CD4-positive, alpha-beta T cell treated with Interleukin-17A for 1 hour (primary cell): ENCODE results near the gene TFCP2L1.

ENCODE experiments used
- DNase-seq: peaks from one replicate; pipeline ENCODE4 v3.0.0-alpha.2; 2020

The TFCP2L1 gene

GRCh38 chr2:121192576-121192975 lies 92.4 kb downstream of the TFCP2L1 start:
- no peak for DNase-seq

GRCh38 chr2:121191191-121192170 lies 93.5 kb downstream of the TFCP2L1 start:
- no peak for DNase-seq

DNA sequence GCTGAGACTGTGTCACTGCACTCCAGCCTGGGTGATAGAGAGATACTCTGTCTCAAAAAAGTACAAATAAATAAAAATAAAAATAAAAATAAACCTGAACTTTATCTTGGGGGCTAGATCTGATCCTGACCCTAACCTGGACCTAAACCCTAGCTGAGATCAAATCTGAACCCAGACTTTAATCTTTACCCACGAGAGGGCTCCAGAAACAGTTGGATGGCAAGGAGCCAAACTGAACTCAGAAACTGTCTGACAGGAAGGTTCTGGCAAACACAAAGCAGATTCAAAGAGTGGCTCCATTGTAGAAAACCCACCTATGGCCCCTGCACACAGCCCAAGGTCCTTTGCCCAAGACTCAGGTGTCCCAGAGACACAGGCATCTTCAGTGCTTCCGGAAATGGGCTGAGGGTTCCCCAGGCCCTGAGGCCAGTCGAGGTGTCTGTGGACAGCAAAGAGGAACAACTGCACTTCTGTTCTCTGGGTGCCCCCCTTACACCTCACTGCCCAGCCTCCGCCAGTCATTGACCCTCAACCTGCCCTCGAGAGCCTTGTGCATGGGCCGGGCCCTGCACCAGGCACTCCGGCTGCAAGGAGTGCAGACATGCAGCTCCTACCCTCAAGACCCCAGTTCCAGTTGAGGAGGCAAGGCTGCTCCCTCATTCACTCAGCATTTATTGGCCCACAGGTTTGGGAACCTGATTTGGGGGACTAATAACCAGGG lies 95.2 kb downstream of the TFCP2L1 start:
- no peak for DNase-seq

DNA sequence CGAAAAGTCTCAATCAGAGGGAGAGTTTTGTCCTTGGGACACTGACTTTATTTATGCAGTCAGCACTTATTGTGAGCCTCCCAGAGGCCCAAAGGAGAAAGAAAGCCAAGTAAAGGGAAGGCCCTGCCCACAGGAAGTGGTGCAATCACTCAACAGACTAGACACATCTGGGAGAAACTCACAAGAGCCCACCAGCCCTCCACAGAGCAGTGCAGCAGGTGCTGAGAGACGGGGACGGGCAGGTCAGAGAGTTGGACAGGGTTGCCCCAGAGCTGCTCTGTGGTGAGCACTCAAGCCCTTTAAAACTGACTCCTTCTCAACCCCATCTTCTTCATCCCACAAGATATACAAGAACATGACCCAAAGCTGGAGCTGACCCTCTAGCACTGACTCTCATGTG lies 96.0 kb downstream of the TFCP2L1 start:
- DNase-seq, result no peak

DNA sequence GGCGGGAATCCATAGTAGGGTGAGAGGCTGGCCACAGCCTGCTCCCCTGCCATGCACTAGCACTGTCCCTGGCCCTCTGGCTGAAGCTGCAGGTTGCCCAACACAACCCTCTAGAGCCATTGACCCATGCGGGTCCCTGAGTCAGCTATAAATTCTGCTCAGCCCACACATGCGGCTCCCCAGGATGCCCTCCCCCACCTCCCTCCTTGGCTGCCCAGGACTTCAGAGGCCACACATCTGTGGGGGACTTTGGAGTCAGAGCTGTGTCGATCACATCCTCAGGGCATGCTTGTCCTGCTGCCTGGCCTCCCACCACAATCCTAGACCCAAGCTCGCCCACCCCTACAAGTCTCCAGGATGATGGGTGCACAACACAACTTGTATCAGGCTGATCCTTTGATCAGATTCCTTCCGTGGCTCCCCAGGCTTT lies 97.0 kb downstream of the TFCP2L1 start:
- no peak for DNase-seq

DNA sequence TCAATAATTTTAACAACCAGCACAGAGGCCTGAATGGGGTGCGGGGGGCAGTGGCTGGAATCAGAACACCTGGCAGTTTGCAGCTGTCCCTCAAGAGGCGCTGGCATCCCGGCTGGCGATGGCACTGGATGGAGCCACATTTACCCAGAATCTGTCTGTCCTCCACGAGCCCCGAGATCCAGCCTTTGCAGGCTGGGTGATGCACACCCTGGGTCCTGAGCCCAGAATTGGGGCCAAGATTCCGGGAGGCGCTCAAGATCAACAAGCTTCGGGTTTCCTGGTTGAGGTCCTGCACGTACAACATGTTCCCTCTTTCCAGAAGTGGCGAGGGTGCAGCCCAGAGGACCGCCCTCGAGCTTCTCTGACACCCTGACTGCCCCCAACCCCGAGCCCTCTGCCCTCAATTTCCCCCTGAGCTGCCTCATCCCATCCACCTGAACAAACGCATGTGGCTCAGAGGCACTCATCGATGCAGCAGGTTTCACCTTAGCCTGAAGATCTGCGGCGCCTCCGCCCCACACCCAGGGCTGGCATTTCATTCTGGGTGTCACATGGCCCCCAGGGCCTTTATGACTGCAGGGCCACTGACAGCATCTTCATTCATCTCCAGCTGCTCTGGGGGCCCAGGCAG lies 97.5 kb downstream of the TFCP2L1 start:
- no peak for DNase-seq

GRCh38 chr2:121186261-121186660 lies 98.7 kb downstream of the TFCP2L1 start:
- no peak for DNase-seq

DNA sequence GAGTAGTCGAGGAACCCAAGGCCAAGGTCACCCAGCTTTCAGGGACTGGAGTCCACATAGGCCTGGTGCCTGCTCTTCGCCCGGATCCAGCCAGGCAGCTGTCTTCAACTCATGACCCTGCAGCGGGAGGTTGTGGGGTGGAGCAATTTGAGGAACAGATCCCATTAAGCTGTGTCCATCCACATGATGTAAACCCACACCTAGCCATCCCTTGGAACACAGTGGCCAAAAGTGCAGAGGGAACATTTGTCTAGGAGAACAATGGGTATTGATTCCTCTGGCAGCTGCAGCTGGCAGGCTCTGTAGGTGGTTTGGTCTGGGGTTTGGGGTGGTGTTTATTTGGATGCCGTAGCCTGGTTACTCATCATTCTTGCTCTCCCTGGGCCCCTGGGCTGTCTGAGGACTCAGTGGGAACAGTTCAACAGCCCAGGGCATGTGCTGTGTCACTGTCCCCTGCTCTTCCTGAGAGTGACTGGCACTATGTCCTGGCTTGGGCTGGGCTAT lies 99.4 kb downstream of the TFCP2L1 start:
- DNase-seq, result no peak

DNA sequence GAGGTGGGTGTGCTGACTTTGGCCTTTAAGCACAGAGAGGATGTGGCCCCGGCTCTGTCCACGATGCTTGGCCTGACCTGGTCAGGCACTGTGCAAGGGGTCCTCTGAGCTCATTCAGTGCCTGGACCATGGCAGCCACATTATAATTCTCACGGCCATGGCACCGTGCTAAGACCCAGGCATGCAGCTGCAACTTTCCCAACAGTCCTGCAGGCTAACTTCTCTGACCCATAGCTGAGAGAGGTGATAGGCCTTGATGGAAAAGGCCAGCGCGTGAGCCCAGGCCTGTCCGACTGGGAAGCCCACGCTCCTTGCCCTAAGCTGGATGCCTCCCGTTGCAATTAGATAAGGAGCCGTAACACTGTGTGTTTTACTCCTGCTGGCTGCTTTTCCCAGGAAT lies 99.9 kb downstream of the TFCP2L1 start:
- no peak for DNase-seq

- DNase-seq, result no peak
Observed at GRCh38 chr2:121184248-121184862, 100.6 kb downstream of the TFCP2L1 start.

DNA sequence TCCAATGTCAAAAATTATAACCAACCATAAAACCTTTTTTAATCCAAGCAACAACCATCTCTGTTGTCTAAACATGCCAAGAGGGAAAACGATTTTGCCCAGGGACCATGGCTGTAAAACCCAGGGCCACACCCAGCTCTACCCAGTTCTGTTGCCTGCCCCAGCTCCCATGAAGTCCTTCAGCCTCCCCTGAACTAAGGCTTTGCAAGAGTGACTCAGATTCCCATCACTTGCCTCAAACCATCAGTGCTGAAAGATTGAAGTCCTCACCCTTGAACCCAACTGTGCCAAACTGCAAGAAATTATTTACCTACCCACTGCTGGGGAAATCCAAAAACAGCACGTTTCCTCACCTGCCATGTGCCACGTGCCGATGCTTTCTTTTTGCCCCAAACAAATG lies 102.5 kb downstream of the TFCP2L1 start:
- DNase-seq, result no peak

GRCh38 chr2:121179467-121179866 lies 105.5 kb downstream of the TFCP2L1 start:
- DNase-seq, result no peak

- no peak for DNase-seq
Observed at GRCh38 chr2:121178730-121179129, 106.3 kb downstream of the TFCP2L1 start.

DNA sequence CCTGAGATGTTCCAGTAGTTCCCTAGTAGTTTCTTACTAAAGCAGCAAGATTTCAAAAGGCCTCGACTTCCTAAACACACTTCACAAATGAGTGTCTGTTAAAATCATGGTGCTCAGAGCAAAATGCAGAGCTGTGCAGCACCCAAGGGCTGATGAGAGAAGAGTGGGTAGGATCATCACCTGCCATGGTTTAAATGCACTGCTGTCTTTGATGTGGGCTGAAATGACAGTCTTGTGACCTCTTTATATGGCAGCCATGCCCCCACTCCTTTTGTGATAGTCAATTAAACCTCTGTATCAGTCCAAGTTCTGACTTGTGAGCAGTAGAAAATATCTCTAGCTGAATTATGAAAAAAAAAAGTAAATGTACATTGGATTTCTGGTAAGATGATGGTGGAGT lies 107.1 kb downstream of the TFCP2L1 start:
- no peak for DNase-seq

- no peak for DNase-seq
Observed at GRCh38 chr2:121175326-121175725, 109.7 kb downstream of the TFCP2L1 start.

DNA sequence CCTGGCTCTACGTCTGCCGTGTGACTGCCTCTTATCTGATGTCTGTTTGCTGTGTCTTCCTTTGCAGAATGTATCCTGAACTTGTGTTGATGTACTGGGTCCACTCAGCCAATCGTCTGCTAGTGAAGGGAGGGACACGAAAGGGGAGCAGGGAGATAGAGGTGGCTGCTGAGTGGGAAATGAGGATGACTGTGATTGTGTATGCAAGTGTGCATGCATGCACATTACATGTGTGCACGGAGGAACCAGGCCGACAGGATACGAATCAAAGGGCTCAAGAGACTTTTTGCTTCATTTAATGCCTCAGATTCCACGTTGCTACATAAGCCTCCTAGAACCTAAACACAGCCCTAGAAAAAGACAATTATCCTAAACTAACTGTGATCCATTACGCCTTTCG lies 111.2 kb downstream of the TFCP2L1 start:
- no peak for DNase-seq

- no peak for DNase-seq
Observed at GRCh38 chr2:121173112-121173511, 111.9 kb downstream of the TFCP2L1 start.

DNA sequence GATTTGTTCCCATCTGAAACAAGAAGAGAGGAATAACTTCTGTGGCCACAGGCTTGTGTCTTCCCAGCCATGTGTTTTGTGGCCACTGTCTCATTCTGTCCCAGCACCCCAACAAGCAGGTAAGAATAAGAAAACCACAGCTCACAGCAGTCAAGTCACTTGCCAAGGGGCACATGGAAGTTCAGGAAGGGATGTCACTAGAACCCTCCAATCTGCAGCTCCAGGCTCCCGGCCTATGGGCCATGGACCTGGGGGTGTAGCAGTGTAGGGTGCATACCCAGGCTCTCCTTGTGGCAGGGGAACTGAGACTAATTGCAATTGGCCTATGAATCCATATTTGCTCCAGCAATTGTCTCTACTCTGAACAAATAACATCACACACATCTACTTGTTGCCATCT lies 112.5 kb downstream of the TFCP2L1 start:
- no peak for DNase-seq

DNA sequence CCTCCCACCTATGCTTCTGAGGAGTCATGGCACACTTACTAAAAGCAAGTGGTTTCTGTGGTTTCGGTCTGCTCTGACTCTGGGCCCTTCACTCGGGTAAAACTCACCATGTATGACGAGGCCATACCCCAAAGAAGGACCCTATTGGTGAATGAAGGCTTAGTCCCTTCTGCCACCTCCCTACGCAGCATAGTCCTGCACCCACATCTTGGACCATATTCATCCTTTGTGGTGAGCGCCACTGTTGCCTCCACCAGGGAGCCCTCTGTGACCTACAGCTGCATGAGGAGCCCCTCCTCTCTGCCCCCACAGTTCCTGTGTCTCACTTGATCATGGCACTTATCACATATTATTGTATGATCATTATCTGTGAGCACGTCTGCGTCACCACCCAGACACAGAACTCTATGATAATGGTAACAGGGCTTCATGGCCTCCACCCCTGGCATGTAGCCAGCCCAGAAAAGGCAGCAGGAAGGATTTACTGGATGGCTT lies 113.3 kb downstream of the TFCP2L1 start:
- no peak for DNase-seq

DNA sequence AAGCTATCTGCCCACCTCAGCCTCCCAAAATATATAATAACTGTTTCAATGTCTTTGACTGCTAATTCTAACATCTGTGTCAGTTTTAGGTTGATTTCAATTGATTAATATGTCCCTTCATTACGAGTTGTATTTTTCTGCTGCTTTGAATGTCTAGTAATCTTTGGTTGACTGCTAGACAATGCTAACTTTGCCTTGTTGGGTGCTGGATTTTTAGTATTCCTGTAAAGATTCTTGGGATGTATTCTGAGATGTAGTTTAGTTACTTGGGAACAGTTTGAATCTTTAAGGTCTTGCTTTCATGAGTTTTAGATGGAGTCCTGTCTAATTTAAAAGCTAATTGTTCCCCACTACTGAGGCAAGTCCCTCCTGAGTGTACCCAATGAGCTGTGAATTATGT lies 114.4 kb downstream of the TFCP2L1 start:
- DNase-seq, result no peak

DNA sequence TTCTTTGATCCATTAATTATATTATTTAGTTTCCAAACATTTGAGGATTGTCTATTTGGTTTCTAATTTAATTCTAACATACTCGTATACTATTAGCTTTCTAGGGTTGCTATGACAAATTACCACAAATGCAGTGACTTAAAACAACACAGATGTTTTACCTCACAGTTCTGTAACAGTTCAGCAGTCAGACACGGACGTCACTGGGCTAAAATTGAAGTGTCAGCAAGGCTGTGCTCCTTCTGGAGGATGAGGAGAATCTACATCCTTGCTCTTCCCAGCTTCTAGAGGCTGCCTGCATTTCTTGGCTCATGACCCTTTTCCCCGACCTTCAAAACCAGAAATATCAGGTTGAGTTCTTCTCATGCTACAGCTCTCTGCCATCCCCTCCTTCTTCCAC lies 117.6 kb downstream of the TFCP2L1 start:
- DNase-seq, result no peak
